NCI-H146 (cell line): ENCODE measurements around the gene COLEC11.
"Not testable (repeated sequence)": the region's sequence is repeated elsewhere in the genome, so short reads cannot be mapped to it uniquely, and the experiment has no call there.

Experiments used
- DNase-seq: peaks from one replicate; lab custom pipeline; 2025; lab: John Stamatoyannopoulos, UW

The COLEC11 gene

GRCh38 chr2:3625186-3625585 is 30.3 kb downstream of the COLEC11 start:
- no peak for DNase-seq

- DNase-seq = no peak
Observed at GRCh38 chr2:3626118-3626811, 31.4 kb downstream of the COLEC11 start.

- DNase-seq = no peak
Observed at GRCh38 chr2:3626812-3627499, 32.0 kb downstream of the COLEC11 start.

GRCh38 chr2:3627500-3628100 is 32.7 kb downstream of the COLEC11 start:
- DNase-seq = no peak

- DNase-seq = no peak
Observed at GRCh38 chr2:3628241-3628679, 33.3 kb downstream of the COLEC11 start.

- peak; percentile 40 for DNase-seq
Observed at GRCh38 chr2:3628800-3629199, 33.9 kb downstream of the COLEC11 start.

- DNase-seq = no peak
Observed at GRCh38 chr2:3630631-3631030, 35.7 kb downstream of the COLEC11 start.

- no peak for DNase-seq
Observed at GRCh38 chr2:3631161-3631850, 36.4 kb downstream of the COLEC11 start.

GRCh38 chr2:3631851-3632659 is 37.1 kb downstream of the COLEC11 start:
- DNase-seq = no peak

GRCh38 chr2:3633089-3633981 is 38.4 kb downstream of the COLEC11 start:
- no peak for DNase-seq

GRCh38 chr2:3633982-3634595 is 39.2 kb downstream of the COLEC11 start:
- DNase-seq = no peak

- DNase-seq = no peak
Observed at GRCh38 chr2:3634596-3635121, 39.7 kb downstream of the COLEC11 start.

GRCh38 chr2:3635171-3635974 is 40.5 kb downstream of the COLEC11 start:
- DNase-seq = no peak

GRCh38 chr2:3635975-3636327 is 41.0 kb downstream of the COLEC11 start:
- not testable (repeated sequence) for DNase-seq

- no peak for DNase-seq
Observed at GRCh38 chr2:3636586-3637310, 41.8 kb downstream of the COLEC11 start.

- DNase-seq = no peak
Observed at GRCh38 chr2:3637311-3637675, 42.4 kb downstream of the COLEC11 start.

- DNase-seq = no peak
Observed at GRCh38 chr2:3637692-3638455, 43.0 kb downstream of the COLEC11 start.

GRCh38 chr2:3638456-3638810 is 43.5 kb downstream of the COLEC11 start:
- DNase-seq = no peak
